ENCODE measurements around the gene ARAP1.

ARAP1 gene

GRCh38 chr11:72705442-72706365 is 46.5 kb downstream of the ARAP1 start:
- no peak for TF ChIP-seq CTCF (conservative IDR thresholded peaks at IDR 0.05; ENCODE audit: control insufficient read depth, insufficient read depth, low read depth, low read length)
- no peak for DNase-seq (ENCODE audit: low read depth)
- H3K4me3 ChIP-seq (ENCODE audit: control insufficient read depth, low read depth, low read length): no peak overlapping the region

GRCh38 chr11:72704783-72705265 is 47.4 kb downstream of the ARAP1 start:
- TF ChIP-seq CTCF (conservative IDR thresholded peaks at IDR 0.05; ENCODE audit: control insufficient read depth, insufficient read depth, low read depth, low read length): no peak
- no peak for DNase-seq (ENCODE audit: low read depth)
- no peak overlapping the region for H3K4me3 ChIP-seq (ENCODE audit: control insufficient read depth, low read depth, low read length)

- no peak overlapping the region for H3K4me3 ChIP-seq (ENCODE audit: control insufficient read depth, low read depth, low read length)
- TF ChIP-seq CTCF (conservative IDR thresholded peaks at IDR 0.05; ENCODE audit: control insufficient read depth, insufficient read depth, low read depth, low read length): peak; percentile 19
- DNase-seq (ENCODE audit: low read depth): peak; percentile 16
Observed at GRCh38 chr11:72704028-72704782, 48.0 kb downstream of the ARAP1 start.

- H3K4me3 ChIP-seq (ENCODE audit: control insufficient read depth, low read depth, low read length): no peak overlapping the region
- peak; percentile 75 for DNase-seq (ENCODE audit: low read depth)
- no peak for TF ChIP-seq CTCF (conservative IDR thresholded peaks at IDR 0.05; ENCODE audit: control insufficient read depth, insufficient read depth, low read depth, low read length)
Observed at GRCh38 chr11:72703267-72704008, 48.8 kb downstream of the ARAP1 start.

- no peak for TF ChIP-seq CTCF (conservative IDR thresholded peaks at IDR 0.05; ENCODE audit: control insufficient read depth, insufficient read depth, low read depth, low read length)
- no peak overlapping the region for H3K4me3 ChIP-seq (ENCODE audit: control insufficient read depth, low read depth, low read length)
- no peak for DNase-seq (ENCODE audit: low read depth)
Observed at GRCh38 chr11:72702577-72703241, 49.5 kb downstream of the ARAP1 start.

- TF ChIP-seq CTCF (conservative IDR thresholded peaks at IDR 0.05; ENCODE audit: control insufficient read depth, insufficient read depth, low read depth, low read length): no peak
- DNase-seq (ENCODE audit: low read depth): no peak
- H3K4me3 ChIP-seq (ENCODE audit: control insufficient read depth, low read depth, low read length): no peak overlapping the region
Observed at GRCh38 chr11:72702096-72702495, 50.1 kb downstream of the ARAP1 start.
